ENCODE data around the gene TIFAB.

TIFAB gene

GRCh38 chr5:135480511-135480910, 28.4 kb upstream of the TIFAB start:
- no peak for TF ChIP-seq CTCF (IDR thresholded peaks at IDR 0.05; ENCODE audit: low read depth, low read length)
- H3K4me3 ChIP-seq (ENCODE audit: low read depth, low read length): no peak overlapping the region

GRCh38 chr5:135478938-135479337, 26.8 kb upstream of the TIFAB start:
- no peak for TF ChIP-seq CTCF (IDR thresholded peaks at IDR 0.05; ENCODE audit: low read depth, low read length)

GRCh38 chr5:135477613-135478066, 25.5 kb upstream of the TIFAB start:
- no peak for TF ChIP-seq CTCF (IDR thresholded peaks at IDR 0.05; ENCODE audit: low read depth, low read length)
- no peak overlapping the region for H3K4me3 ChIP-seq (ENCODE audit: low read depth, low read length)

More at GRCh38 chr5:135478938-135479337, 26.8 kb upstream of the TIFAB start:
- H3K4me3 ChIP-seq (ENCODE audit: low read depth, low read length): no peak overlapping the region

GRCh38 chr5:135476615-135477581, 24.7 kb upstream of the TIFAB start:
- TF ChIP-seq CTCF (IDR thresholded peaks at IDR 0.05; ENCODE audit: low read depth, low read length): no peak
- no peak overlapping the region for H3K4me3 ChIP-seq (ENCODE audit: low read depth, low read length)

- H3K4me3 ChIP-seq (ENCODE audit: low read depth, low read length): no peak overlapping the region
- TF ChIP-seq CTCF (IDR thresholded peaks at IDR 0.05; ENCODE audit: low read depth, low read length): no peak
Measured at GRCh38 chr5:135473956-135474670, 22.0 kb upstream of the TIFAB start.

- no peak overlapping the region for H3K4me3 ChIP-seq (ENCODE audit: low read depth, low read length)
- TF ChIP-seq CTCF (IDR thresholded peaks at IDR 0.05; ENCODE audit: low read depth, low read length): no peak
Measured at GRCh38 chr5:135472141-135472540, 20.0 kb upstream of the TIFAB start.

- no peak overlapping the region for H3K4me3 ChIP-seq (ENCODE audit: low read depth, low read length)
- TF ChIP-seq CTCF (IDR thresholded peaks at IDR 0.05; ENCODE audit: low read depth, low read length): no peak
Measured at GRCh38 chr5:135471726-135472125, 19.6 kb upstream of the TIFAB start.
